Activated CD8-positive, alpha-beta memory T cell treated with anti-CD3 and anti-CD28 coated beads for 36 hours (primary cell): Measurements from ENCODE around the gene COPS3. TPM values are rescaled to one million over a fixed set of nuclear protein-coding genes. Genes with fewer than 3 reads are reported as not detected.

Experiments
- CTCF ChIA-PET: fragments of 350-600 bp; sonication (Branson Sonifier 250); formaldehyde crosslinking; loops from one replicate; lab custom pipeline; 2021; ENCODE audit warnings: antibody characterized with exemption; lab: Charles Lee
- POLR2A ChIA-PET: fragments of 350-600 bp; sonication (Branson Sonifier 250); formaldehyde crosslinking; loops from one replicate; lab custom pipeline; 2021; ENCODE audit warnings: antibody characterized with exemption; lab: Charles Lee
- total RNA-seq, 2 experiments: library from RNA; stranded (reverse); gene quantifications; one replicate each; pipeline ENCODE4 v1.2.3, GENCODE V29; 2021

COPS3 gene
- total RNA-seq = 100 to 1,000 TPM; 136 to 141 TPM

GRCh38 chr17:17280613-17281549, at the start of gene COPS3:
Gene COPS3, minus strand, starts transcription at chr17:17281246. Its CDS starts 60 bp downstream, at chr17:17281186.
- ChIA-PET POLR2A (interaction anchor here (0.5 to 1.6 kb wide), 8 partner anchors 13 to 565 kb away, joined by 3 to 10 read pairs (median 3); no protein-coding TSS in a partner anchor), CTCF (interaction anchor here (0.7 to 1.5 kb wide), 4 partner anchors 12 to 33 kb away, joined by 3 to 6 read pairs (median 4); no protein-coding TSS in a partner anchor)

- POLR2A ChIA-PET = no interaction called here
- CTCF ChIA-PET = interaction anchor here (1.6 kb wide), 1 partner anchor 314 kb away, joined by 5 read pairs; no protein-coding TSS in a partner anchor
Observed at GRCh38 chr17:17328251-17328650, 47.2 kb upstream of the COPS3 start.

- ChIA-PET CTCF (no interaction called here), POLR2A (no interaction called here)
Observed at GRCh38 chr17:17326275-17326875, 45.3 kb upstream of the COPS3 start.

- CTCF ChIA-PET = no interaction called here
- POLR2A ChIA-PET = no interaction called here
Observed at GRCh38 chr17:17325816-17326215, 44.8 kb upstream of the COPS3 start.

- CTCF ChIA-PET = no interaction called here
Observed at GRCh38 chr17:17325228-17325627, 44.2 kb upstream of the COPS3 start.

GRCh38 chr17:17324616-17325015, 43.6 kb upstream of the COPS3 start:
- POLR2A ChIA-PET = no interaction called here
- CTCF ChIA-PET = no interaction called here

More at GRCh38 chr17:17325228-17325627, 44.2 kb upstream of the COPS3 start:
- POLR2A ChIA-PET = no interaction called here

- ChIA-PET CTCF (no interaction called here), POLR2A (no interaction called here)
Observed at GRCh38 chr17:17322516-17323510, 41.8 kb upstream of the COPS3 start.

- ChIA-PET CTCF (no interaction called here), POLR2A (no interaction called here)
Observed at GRCh38 chr17:17321356-17322025, 40.4 kb upstream of the COPS3 start.

GRCh38 chr17:17320911-17321220, 39.8 kb upstream of the COPS3 start:
- POLR2A ChIA-PET = no interaction called here

GRCh38 chr17:17320188-17320910, 39.3 kb upstream of the COPS3 start:
- ChIA-PET POLR2A (no interaction called here), CTCF (no interaction called here)

More at GRCh38 chr17:17320911-17321220, 39.8 kb upstream of the COPS3 start:
- CTCF ChIA-PET = no interaction called here

GRCh38 chr17:17315142-17315821, 34.2 kb upstream of the COPS3 start:
- CTCF ChIA-PET = interaction anchor here (0.6 kb wide), 2 partner anchors 10 to 192 kb away, joined by 3 read pairs; no protein-coding TSS in a partner anchor
- POLR2A ChIA-PET = no interaction called here

GRCh38 chr17:17314501-17315071, 33.5 kb upstream of the COPS3 start:
- POLR2A ChIA-PET = no interaction called here
- CTCF ChIA-PET = interaction anchor here (1.5 kb wide), 1 partner anchor 34 kb away, joined by 6 read pairs; the partner anchor contains the start of gene COPS3

- POLR2A ChIA-PET = interaction anchor here (0.6 kb wide), 1 partner anchor 35 kb away, joined by 3 read pairs; no protein-coding TSS in a partner anchor
- CTCF ChIA-PET = interaction anchor here (0.6 to 2.3 kb wide), 4 partner anchors 9 to 127 kb away, joined by 3 to 6 read pairs (median 5); partner anchors contain the start of gene COPS3
Observed at GRCh38 chr17:17313350-17313991, 32.4 kb upstream of the COPS3 start.

- POLR2A ChIA-PET = no interaction called here
Observed at GRCh38 chr17:17309356-17309755, 28.3 kb upstream of the COPS3 start.

GRCh38 chr17:17305281-17305801, 24.3 kb upstream of the COPS3 start:
- ChIA-PET POLR2A (no interaction called here), CTCF (interaction anchor here (0.7 to 1.6 kb wide), 2 partner anchors 10 to 316 kb away, joined by 3 read pairs; no protein-coding TSS in a partner anchor)

More at GRCh38 chr17:17309356-17309755, 28.3 kb upstream of the COPS3 start:
- CTCF ChIA-PET = no interaction called here

GRCh38 chr17:17304521-17304985, 23.5 kb upstream of the COPS3 start:
- ChIA-PET POLR2A (no interaction called here), CTCF (interaction anchor here (0.7 to 1.6 kb wide), 4 partner anchors 8 to 315 kb away, joined by 3 to 6 read pairs (median 4); partner anchors contain the start of gene COPS3)
